Measurements from ENCODE around the gene MSL1. TPM values are rescaled to one million over a fixed set of nuclear protein-coding genes. Genes with fewer than 3 reads are reported as not detected.

Gene MSL1
- total RNA-seq, 4 donors from 2014 or later: 50.2 to 139 (median 61.9) TPM

- TF ChIP-seq CTCF (IDR thresholded peaks at IDR 0.05): no peak
- no peak for DNase-seq (ENCODE audit: low spot score)
- ATAC-seq (ENCODE audit: low FRiP score): no peak
Observed at GRCh38 chr17:40175928-40176753, 54.4 kb downstream of the MSL1 start.

- DNase-seq (ENCODE audit: low spot score) (no peak), ATAC-seq (ENCODE audit: low FRiP score) (no peak)
Observed at GRCh38 chr17:40176754-40177110, 55.0 kb downstream of the MSL1 start.

GRCh38 chr17:40177275-40177874 lies 55.6 kb downstream of the MSL1 start, which contains the start of gene RAPGEFL1:
Gene RAPGEFL1, plus strand, starts transcription at chr17:40177470. Its CDS starts 392 bp downstream, at chr17:40177862.
- peak; percentile 89 for ATAC-seq (ENCODE audit: low FRiP score)

More at GRCh38 chr17:40176754-40177110, 55.0 kb downstream of the MSL1 start:
- TF ChIP-seq CTCF (IDR thresholded peaks at IDR 0.05): no peak

GRCh38 chr17:40178021-40178601 lies 56.3 kb downstream of the MSL1 start:
- DNase-seq (ENCODE audit: low spot score) (no peak), ATAC-seq (ENCODE audit: low FRiP score) (no peak)
- no peak for TF ChIP-seq CTCF (IDR thresholded peaks at IDR 0.05)

More at GRCh38 chr17:40177275-40177874, 55.6 kb downstream of the MSL1 start, which contains the start of gene RAPGEFL1:
- TF ChIP-seq CTCF (IDR thresholded peaks at IDR 0.05): no peak
- peak; percentile 57 for DNase-seq (ENCODE audit: low spot score)

- DNase-seq (ENCODE audit: low spot score): no peak
- no peak for TF ChIP-seq CTCF (IDR thresholded peaks at IDR 0.05)
- no peak for ATAC-seq (ENCODE audit: low FRiP score)
Observed at GRCh38 chr17:40178660-40179059, 56.9 kb downstream of the MSL1 start.

GRCh38 chr17:40179923-40180659 lies 58.3 kb downstream of the MSL1 start:
- no peak for TF ChIP-seq CTCF (IDR thresholded peaks at IDR 0.05)
- DNase-seq (ENCODE audit: low spot score) (no peak), ATAC-seq (ENCODE audit: low FRiP score) (no peak)
